Right lobe of liver (tissue), 6 donors: ENCODE data around the gene FASTK. TPM values are rescaled to one million over a fixed set of nuclear protein-coding genes. Genes with fewer than 3 reads are reported as not detected.

ENCODE experiments used
- ATAC-seq, 4 donors: fragments of 200-7000 bp; cut with Tn5 transposase; one replicate each; pipeline ENCODE4 v1.9.1; 2020; ENCODE audit warnings: mild to moderate bottlenecking in 4 of 4, moderate library complexity in 4 of 4
- DNase-seq, 3 donors: peaks; one replicate each; pipeline ENCODE4 v3.0.0-alpha.2; 2020
- H3K27ac ChIP-seq, 3 donors: fragments of 200-600 bp; one replicate each; pipeline ENCODE4 v1.8.0; 2022
- H3K27me3 ChIP-seq, 2 donors: fragments of 200-600 bp; one replicate each; pipeline ENCODE4 v1.8.0; 2022
- H3K36me3 ChIP-seq, 4 donors: fragments of 200-600 bp; sonication (generic) in 1 of 4; one replicate each; pipeline versions ENCODE4 v1.5.1 to v1.8.0; 2017 to 2022; ENCODE audit warnings: control low read depth in 1 of 4
- H3K4me1 ChIP-seq, 4 donors: fragments of 200-600 bp; sonication (generic) in 1 of 4; one replicate each; pipeline versions ENCODE4 v1.5.1 to v1.8.0; 2017 to 2022; ENCODE audit warnings: control low read depth in 1 of 4
- H3K4me3 ChIP-seq, 3 donors: fragments of 200-600 bp; one replicate each; pipeline ENCODE4 v1.8.0; 2022
- H3K9me3 ChIP-seq, 4 donors: fragments of 200-600 bp; sonication (generic) in 1 of 4; one replicate each; pipeline versions ENCODE4 v1.5.1 to v1.8.0; 2017 to 2022; ENCODE audit warnings: control low read depth in 1 of 4
- POLR2A ChIP-seq: fragments of 450-650 bp; IDR thresholded peaks from one replicate; pipeline ENCODE4 v1.6.1; 2017; ENCODE audit warnings: antibody characterized with exemption, mild to moderate bottlenecking
- WGBS: methylation state at CpG from one replicate; pipeline ENCODE4 v1.1.6; 2018; ENCODE audit warnings: low coverage, low lambda C conversion rate; ENCODE audit not compliant: insufficient coverage; ENCODE audit errors: missing lambda C conversion rate; 5-methylcytosine and 5-hydroxymethylcytosine counted together
- intact Hi-C, 2 donors: fragments of 100-400 bp; cut with DNase I; formaldehyde crosslinking; loops; one replicate each; pipeline versions ENCODE4 v1.11.2 to v1.14.1; 2022
- total RNA-seq, 6 experiments: library from RNA; depleted of rRNA in 2 of 6; stranded (reverse); fragments of >200 nt in 2 of 6; fragmentation: NEBNext Ultra II Directional in 3 of 6; extraction: Animal tissue kit (Norgen Biotek cat#: 25700) in 3 of 6; gene quantifications; one replicate each; pipeline versions ENCODE4 v1.1.0 to v1.2.4, GENCODE V29; 2016 to 2023
- TF ChIP-seq, protein P1 (sequence below), 4 donors: fragments of 200-600 bp in 3 of 4; fragments of 450-650 bp in 1 of 4; IDR thresholded peaks; one replicate each; pipeline versions ENCODE4 v1.5.1 to v1.8.0; 2016 to 2022; ENCODE audit warnings: antibody characterized with exemption in 4 of 4, mild to moderate bottlenecking in 2 of 4
- donor health status: DM: no; HTN: yes; CAD: no.
- donor health status: DM: no; HTN: no; CAD: no.
- donor health status: DM: no; HTN: no; CAD: no.
- donor health status: DM: no; HTN: yes; CAD: no.
- donor health status: DM: no; HTN: yes; CAD: no.

FASTK gene
- total RNA-seq, 6 experiments from 2014 or later = 33.4 to 48.8 (median 43.9) TPM

DNA sequence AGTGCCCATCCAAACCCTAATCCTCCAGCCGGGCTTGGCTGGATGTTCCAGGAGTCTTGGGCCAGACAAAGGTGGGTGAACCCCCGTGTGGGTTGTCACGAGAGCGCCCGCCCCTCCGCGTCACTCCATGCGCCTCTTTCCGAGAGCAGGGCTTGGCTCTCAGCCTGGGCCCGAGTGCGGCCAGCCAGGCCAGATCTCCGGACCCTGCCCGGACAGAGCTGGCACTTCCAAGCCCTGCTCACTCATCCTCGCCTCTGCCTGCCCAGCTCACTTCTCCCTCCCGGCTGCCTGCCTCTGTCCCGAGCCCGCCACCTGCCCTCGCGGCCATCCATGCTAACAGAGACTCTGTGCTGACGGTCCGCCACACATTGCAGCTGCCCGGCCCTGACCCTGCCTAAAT is 40.3 kb upstream of the FASTK start:
- Histone ChIP-seq H3K27me3 (no peaks in the 10 kb centered on the region), H3K4me3 (no peak overlapping the region), H3K9me3 (no peaks in the 10 kb centered on the region), H3K36me3 (peaks cover 0 to 42% (median 11%) of the 10 kb centered on the region in 4 donors), H3K27ac (no peak overlapping the region), H3K4me1 (no peaks in the 10 kb centered on the region)
- no peak for TF ChIP-seq POLR2A
- TF ChIP-seq, protein P1, sequence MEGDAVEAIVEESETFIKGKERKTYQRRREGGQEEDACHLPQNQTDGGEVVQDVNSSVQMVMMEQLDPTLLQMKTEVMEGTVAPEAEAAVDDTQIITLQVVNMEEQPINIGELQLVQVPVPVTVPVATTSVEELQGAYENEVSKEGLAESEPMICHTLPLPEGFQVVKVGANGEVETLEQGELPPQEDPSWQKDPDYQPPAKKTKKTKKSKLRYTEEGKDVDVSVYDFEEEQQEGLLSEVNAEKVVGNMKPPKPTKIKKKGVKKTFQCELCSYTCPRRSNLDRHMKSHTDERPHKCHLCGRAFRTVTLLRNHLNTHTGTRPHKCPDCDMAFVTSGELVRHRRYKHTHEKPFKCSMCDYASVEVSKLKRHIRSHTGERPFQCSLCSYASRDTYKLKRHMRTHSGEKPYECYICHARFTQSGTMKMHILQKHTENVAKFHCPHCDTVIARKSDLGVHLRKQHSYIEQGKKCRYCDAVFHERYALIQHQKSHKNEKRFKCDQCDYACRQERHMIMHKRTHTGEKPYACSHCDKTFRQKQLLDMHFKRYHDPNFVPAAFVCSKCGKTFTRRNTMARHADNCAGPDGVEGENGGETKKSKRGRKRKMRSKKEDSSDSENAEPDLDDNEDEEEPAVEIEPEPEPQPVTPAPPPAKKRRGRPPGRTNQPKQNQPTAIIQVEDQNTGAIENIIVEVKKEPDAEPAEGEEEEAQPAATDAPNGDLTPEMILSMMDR (IDR thresholded peaks at IDR 0.05) = no peak
- DNase-seq = no peak
- 88% methylated on average over 7 of the region's 22 CpGs for WGBS
- ATAC-seq = no peak
- intact Hi-C loops = loop anchor here in 1 of 2 donors (10.0 kb wide), 1 partner anchor 54 kb away; no protein-coding TSS in a partner anchor

DNA sequence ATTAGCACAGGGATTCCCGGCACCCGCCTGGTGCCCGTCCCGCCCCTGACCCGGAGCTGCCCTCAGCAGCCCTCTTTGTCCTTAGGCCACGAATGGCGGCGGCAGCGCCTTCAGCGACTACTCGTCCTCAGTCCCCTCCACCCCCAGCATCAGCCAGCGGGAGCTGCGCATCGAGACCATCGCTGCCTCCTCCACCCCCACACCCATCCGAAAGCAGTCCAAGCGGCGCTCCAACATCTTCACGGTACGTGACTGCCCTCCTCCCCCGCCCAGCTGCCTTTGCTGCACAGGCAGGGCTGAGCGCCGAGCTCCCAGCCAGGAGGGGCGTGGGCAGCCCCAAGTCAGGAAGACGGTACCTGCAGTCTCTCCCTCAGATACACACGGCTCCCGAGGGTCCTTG is 39.3 kb upstream of the FASTK start:
- no peaks in the 10 kb centered on the region for H3K27me3 ChIP-seq
- intact Hi-C loops = loop anchor here in 1 of 2 donors (10.0 kb wide), 1 partner anchor 55 kb away; no protein-coding TSS in a partner anchor
- DNase-seq (no peak), ATAC-seq (no peak)
- 80% methylated on average over 1 of the region's 27 CpGs for WGBS
- no peak overlapping the region for H3K4me3 ChIP-seq
- H3K36me3 ChIP-seq = peaks cover 0 to 40% (median 11%) of the 10 kb centered on the region in 4 donors
- no peak overlapping the region for H3K27ac ChIP-seq
- no peaks in the 10 kb centered on the region for H3K4me1 ChIP-seq
- no peaks in the 10 kb centered on the region for H3K9me3 ChIP-seq
- TF ChIP-seq, protein P1 (IDR thresholded peaks at IDR 0.05) = no peak
- no peak for TF ChIP-seq POLR2A

DNA sequence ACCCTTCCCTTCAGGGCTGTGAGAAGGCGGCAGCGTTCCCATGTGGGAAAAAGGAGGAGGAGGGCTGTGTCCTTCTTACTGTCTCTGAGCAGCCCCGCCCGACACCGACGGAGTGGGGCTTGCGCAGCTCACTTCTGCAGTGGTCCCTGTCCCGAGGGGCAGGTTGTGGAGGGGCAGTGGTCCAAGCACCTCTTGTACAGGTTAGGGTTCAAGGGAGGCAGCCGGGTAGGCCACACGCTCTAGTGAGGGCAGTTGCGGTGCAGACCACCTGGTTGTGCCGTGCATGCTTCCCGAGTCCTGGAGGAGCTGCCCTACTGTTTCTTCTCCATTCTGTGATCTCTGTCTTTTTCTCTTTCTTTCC is 38.4 kb upstream of the FASTK start:
- no peaks in the 10 kb centered on the region for H3K27me3 ChIP-seq
- intact Hi-C loops = no loop called here
- TF ChIP-seq, protein P1 (IDR thresholded peaks at IDR 0.05) = no peak
- TF ChIP-seq POLR2A = no peak
- DNase-seq (no peak), ATAC-seq (no peak)
- peaks cover 0 to 31% (median 7%) of the 10 kb centered on the region in 4 donors for H3K36me3 ChIP-seq
- no peaks in the 10 kb centered on the region for H3K4me1 ChIP-seq
- no peak overlapping the region for H3K27ac ChIP-seq
- WGBS = 87% methylated on average over 10 of the region's 13 CpGs
- H3K4me3 ChIP-seq = no peak overlapping the region
- H3K9me3 ChIP-seq = no peaks in the 10 kb centered on the region

DNA sequence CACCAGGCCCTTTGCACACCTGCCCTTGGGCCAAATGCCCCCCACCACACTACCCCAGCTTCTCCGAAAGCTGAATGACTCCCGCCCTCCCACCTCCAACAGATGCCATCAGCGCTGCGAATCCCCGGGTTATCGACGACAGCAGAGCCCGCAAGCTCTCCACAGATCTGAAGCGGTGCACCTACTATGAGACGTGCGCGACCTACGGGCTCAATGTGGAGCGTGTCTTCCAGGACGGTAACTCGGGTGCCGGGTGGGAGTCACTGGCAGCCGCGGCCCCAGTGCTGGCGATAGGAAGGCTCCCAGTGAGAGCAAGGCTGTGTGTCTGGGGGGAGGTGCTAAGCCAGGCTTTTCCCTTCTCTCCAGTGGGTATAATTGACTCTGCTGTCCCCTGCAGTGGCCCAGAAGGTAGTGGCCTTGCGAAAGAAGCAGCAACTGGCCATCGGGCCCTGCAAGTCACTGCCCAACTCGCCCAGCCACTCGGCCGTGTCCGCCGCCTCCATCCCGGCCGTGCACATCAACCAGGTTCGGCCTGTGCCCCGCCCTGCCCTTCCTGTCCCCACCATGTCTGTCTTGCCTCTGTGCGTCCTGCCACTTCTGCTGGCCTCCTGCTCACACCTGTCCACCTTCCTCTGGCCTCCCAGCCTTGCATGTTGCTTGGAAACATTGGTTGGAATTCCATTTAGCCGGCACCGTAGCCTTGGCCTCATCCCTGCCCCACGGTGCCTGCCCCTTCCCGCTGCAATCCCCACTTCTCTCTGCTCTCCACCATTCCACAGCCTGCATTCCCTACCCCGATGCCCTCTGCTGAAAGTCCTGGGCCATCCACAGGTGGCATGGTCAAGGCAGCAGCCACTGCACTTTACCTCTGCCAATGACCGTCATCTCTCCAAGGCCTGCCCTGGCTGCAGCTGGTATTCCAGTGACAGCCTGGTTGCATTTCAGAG is 37.8 kb upstream of the FASTK start:
- peaks cover 0 to 27% (median 7%) of the 10 kb centered on the region in 4 donors for H3K36me3 ChIP-seq
- H3K9me3 ChIP-seq = no peaks in the 10 kb centered on the region
- H3K27me3 ChIP-seq = no peaks in the 10 kb centered on the region
- H3K4me3 ChIP-seq = no peak overlapping the region
- WGBS = 89% methylated on average over 18 of the region's 38 CpGs
- no peak overlapping the region for H3K27ac ChIP-seq
- no peak for DNase-seq
- intact Hi-C loops = no loop called here
- no peak for ATAC-seq
- no peak for TF ChIP-seq POLR2A
- TF ChIP-seq, protein P1 (IDR thresholded peaks at IDR 0.05) = no peak
- H3K4me1 ChIP-seq = no peaks in the 10 kb centered on the region
